Central memory CD4-positive, alpha-beta T cell (primary cell): ENCODE data around the gene MTFMT.

ENCODE experiments used
- DNase-seq: peaks from one replicate; pipeline ENCODE4 v3.0.0; 2022

MTFMT gene

GRCh38 chr15:64981812-64982431 lies 47.5 kb downstream of the MTFMT start:
- no peak for DNase-seq

DNA sequence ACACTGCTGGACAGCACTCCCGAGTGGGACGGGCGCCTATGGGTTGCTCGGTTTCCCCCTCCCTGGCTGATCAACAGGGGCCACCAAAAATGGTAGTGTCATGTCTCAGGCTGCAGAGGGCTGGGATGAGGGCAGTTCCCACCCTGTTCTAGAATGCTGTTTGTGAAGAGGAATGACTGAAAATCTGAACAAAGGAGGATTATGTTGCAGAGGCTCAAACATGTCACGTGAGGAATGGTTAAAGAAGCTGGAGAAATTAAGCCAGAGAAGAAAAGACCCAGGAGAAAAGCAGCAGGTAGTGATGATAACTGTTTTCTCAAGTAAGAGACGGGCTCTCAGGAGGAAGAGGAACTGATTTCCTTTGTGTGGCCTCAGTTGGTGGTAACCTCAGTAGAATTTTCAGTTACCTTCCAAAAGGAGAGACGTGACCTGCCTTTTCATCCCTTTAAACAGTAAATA lies 50.2 kb downstream of the MTFMT start:
- no peak for DNase-seq

GRCh38 chr15:64975390-64975789 lies 54.0 kb downstream of the MTFMT start:
- DNase-seq = no peak

DNA sequence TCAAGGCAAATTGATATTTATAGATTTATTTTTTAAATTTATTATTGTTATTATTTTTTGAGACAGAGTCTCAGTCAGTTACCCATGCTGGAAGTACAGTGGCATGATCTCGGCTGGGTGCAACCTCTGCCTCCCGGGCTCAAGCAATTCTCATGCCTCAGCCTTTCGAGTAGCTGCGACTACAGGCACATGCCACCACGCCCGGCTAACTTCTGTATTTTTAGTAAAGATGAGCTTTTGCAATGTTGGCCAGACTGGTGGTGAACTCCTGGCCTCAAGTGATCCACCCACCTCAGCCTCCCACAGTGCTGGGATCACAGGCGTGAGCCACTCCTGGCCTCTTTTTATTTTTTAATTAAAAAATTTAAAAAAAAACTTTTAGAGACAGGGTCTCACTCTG lies 58.7 kb downstream of the MTFMT start:
- DNase-seq = no peak

DNA sequence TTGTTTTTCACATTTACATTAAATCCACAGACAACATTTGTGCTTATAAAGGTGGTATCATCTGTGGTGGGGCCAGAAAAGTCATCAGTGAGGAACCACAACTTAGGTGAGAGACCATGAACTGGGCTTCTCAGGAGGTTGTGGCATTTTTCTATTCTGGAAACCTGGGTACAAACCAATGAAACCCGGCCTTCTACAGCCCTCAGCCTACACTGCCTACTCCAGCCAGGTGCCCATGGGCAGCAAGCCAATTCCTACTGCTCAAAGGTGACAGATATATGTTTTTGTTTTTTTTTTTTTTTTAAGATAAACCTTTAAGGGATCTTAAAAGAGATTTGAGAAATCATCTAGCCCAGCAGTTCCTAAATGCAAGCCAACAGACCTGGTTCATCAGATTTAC lies 60.0 kb downstream of the MTFMT start:
- no peak for DNase-seq

DNA sequence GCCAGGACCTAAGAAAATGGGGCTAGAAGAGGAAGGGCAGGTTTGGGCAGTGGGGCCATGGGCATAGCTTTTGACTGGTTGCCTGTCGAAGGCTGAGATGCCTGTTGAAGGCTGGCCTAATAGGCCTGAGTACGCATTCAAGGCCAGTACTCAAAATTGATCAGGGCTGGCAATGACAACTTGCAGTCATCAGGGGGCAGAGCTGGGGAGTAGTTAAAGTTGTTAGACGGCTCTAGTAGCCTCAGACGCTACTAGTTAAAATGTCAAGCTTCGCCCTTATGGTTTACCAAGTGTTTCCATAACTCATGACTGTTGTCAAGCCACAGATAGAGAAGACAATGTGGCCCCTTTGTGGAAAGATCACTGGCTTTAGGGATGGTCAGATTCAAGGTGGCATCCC lies 68.4 kb downstream of the MTFMT start:
- no peak for DNase-seq

- DNase-seq = no peak
Observed at GRCh38 chr15:64960153-64960552, 69.3 kb downstream of the MTFMT start.

DNA sequence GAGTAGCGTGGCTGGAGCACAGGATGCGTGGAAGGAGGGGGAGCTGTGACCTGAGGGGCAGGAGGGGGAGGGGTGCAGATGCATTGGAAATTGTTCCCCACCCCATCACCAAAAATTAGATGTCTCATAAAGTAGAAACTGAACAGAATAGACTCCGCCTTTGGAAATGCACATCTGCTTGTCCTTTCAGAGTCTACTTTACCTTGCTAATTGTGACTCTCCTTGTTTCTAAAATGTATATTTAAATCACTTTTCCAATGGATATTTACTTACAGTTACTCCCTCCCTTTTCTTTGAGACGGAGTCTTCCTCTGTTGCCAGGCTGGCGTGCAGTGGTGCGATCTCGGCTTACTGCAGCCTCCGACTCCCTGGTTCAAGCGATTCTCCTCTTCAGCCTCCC lies 70.3 kb downstream of the MTFMT start:
- DNase-seq = no peak

GRCh38 chr15:64954395-64954794 lies 75.0 kb downstream of the MTFMT start:
- no peak for DNase-seq

DNA sequence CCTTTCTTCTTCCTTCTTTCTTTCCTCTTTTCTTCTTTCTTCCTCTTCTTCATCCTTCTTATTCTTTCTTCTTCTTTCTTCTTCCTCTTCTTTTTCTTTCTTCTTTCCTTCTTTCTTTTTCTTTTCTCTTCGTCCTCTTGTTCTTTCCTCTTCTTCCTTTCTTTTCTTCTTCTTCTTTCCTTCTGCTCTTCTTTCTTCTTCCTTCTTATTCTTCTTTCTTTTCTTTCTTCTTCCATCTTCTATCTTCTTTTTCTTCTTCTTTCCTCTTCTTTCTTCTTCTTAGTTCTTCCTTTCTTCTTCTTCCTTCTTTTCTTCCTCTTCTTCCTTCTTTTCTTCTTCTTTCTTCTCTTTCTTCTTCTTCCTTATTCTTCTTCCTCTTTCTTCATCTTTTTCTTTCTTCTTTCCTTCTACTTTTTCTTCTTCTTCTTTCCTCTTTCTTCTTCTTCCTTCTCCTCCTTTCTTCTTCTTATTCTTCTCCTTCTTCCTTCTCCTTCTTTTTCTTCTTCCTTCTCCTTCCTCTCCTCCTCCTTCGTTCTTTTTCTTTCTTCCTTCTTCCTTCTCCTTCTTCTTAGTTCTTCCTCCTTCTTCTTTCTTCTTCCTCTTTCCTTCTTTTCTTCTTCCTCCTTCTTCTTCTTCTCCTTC lies 77.5 kb downstream of the MTFMT start:
- no peak for DNase-seq
